K562 (cell line): Measurements from ENCODE around the gene DHX8. TPM values are rescaled to one million over a fixed set of nuclear protein-coding genes. Genes with fewer than 3 reads are reported as not detected.
A peak's percentile ranks its signal among the peaks of the same experiment; 100 is the strongest.

Experiments used
- CCAR2 ChIP-seq: fragments of 200-400 bp; formaldehyde crosslinking; IDR thresholded peaks from 2 replicates; pipeline ENCODE4 v1.6.1; 2017; ENCODE audit warnings: mild to moderate bottlenecking, low read depth, low read length
- DACH1 ChIP-seq: fragments of 450-650 bp; IDR thresholded peaks from 2 replicates; pipeline ENCODE4 v1.6.1; 2018; ENCODE audit not compliant: partially characterized antibody
- EGR1 ChIP-seq: fragments of 450-650 bp; conservative IDR thresholded peaks from 2 replicates; pipeline ENCODE4 v1.6.1; 2017; ENCODE audit warnings: mild to moderate bottlenecking
- ESRRB ChIP-seq: fragments of 250-450 bp; sonication (Bioruptor Pico); IDR thresholded peaks from 2 replicates; pipeline ENCODE4 v1.5.0; 2020; ENCODE audit warnings: mild to moderate bottlenecking, moderate library complexity, borderline replicate concordance
- FOXM1 ChIP-seq, 2 experiments: fragments of 450-650 bp in 1 of 2; sonication (generic) in 1 of 2; formaldehyde crosslinking in 1 of 2; IDR thresholded peaks; 2 replicates each; pipeline versions ENCODE4 v1.6.1 to v1.9.0; 2017 to 2022; ENCODE audit warnings: low read depth in 2 of 2, mild to moderate bottlenecking in 2 of 2, missing genetic modification reagents in 1 of 2, moderate library complexity in 1 of 2
- HLTF ChIP-seq: fragments of 450-650 bp; IDR thresholded peaks from 2 replicates; pipeline ENCODE4 v1.6.1; 2016
- ILK ChIP-seq: fragments of 450-650 bp; IDR thresholded peaks from 2 replicates; pipeline ENCODE4 v1.6.1; 2016; ENCODE audit warnings: missing genetic modification characterization, low read depth, mild to moderate bottlenecking, missing compliant biosample characterization, moderate library complexity, borderline replicate concordance
- NCOA4 ChIP-seq: fragments of 450-650 bp; IDR thresholded peaks from 2 replicates; pipeline ENCODE4 v1.6.1; 2018; ENCODE audit warnings: mild to moderate bottlenecking; ENCODE audit not compliant: partially characterized antibody
- TEAD4 ChIP-seq, 2 experiments: sonication (generic) in 1 of 2; formaldehyde crosslinking in 1 of 2; IDR thresholded peaks; 2 replicates each; pipeline versions ENCODE4 v1.6.1 to v1.8.0; 2012 to 2022; ENCODE audit warnings: borderline replicate concordance in 1 of 2, inconsistent platforms in 1 of 2, low read length in 1 of 2, mild to moderate bottlenecking in 1 of 2, missing genetic modification reagents in 1 of 2
- ZNF165 ChIP-seq: fragments of 250-450 bp; sonication (Bioruptor Pico); IDR thresholded peaks from 2 replicates; pipeline ENCODE4 v1.4.0; 2020; ENCODE audit warnings: borderline replicate concordance
- ZNF699 ChIP-seq: fragments of 250-450 bp; sonication (Bioruptor Pico); IDR thresholded peaks from 2 replicates; pipeline ENCODE4 v1.8.0; 2021; ENCODE audit warnings: mild to moderate bottlenecking, moderate library complexity; ENCODE audit not compliant: insufficient replicate concordance
- polyA plus RNA-seq, 8 experiments: library from polyadenylated mRNA; depleted of rRNA in 4 of 8; stranded (reverse) in 5 of 8; unstranded in 3 of 8; fragments of >200 nt; fragmentation: Nextera tagmentation in 2 of 8; fragmentation: Illumina TruSeq in 1 of 8; extraction: Ambion mirVana in 2 of 8; extraction: Trizol in 1 of 8; gene quantifications; 2 replicates each; pipeline versions ENCODE4 v1.2.1 to v1.2.3, GENCODE V29; 2011 to 2014; ENCODE audit warnings: inconsistent platforms in 1 of 8, missing spikeins in 1 of 8
- total RNA-seq, 7 experiments: library from RNA; depleted of rRNA in 6 of 7; stranded (reverse); fragments of >200 nt in 6 of 7; fragmentation: Illumina TruSeq in 2 of 7; extraction: Trizol in 2 of 7; gene quantifications; 2 replicates each; pipeline versions ENCODE4 v1.2.1 to v1.2.3, GENCODE V29; 2011 to 2021; ENCODE audit warnings: low replicate concordance in 1 of 7
- TF ChIP-seq, protein P1 (sequence below): sonication (generic); formaldehyde crosslinking; IDR thresholded peaks from 2 replicates; pipeline ENCODE4 v1.4.0; 2020; ENCODE audit warnings: mild to moderate bottlenecking, missing genetic modification reagents
- TF ChIP-seq, protein P2 (sequence below), 2 experiments: fragments of 450-650 bp; conservative IDR thresholded peaks; 2 replicates each; pipeline ENCODE4 v1.6.1; 2017; ENCODE audit warnings: mild to moderate bottlenecking in 2 of 2, moderate library complexity in 2 of 2
- TF ChIP-seq, protein P3 (sequence below), 2 experiments: fragments of 450-650 bp; formaldehyde crosslinking in 1 of 2; IDR thresholded peaks; 2 replicates each; pipeline versions ENCODE4 v1.4.0 to v1.6.1; 2014 to 2020; ENCODE audit warnings: mild to moderate bottlenecking in 2 of 2, borderline replicate concordance in 1 of 2, low read depth in 1 of 2

The DHX8 gene
- total and polyA plus RNA-seq, 9 of the 15 experiments (the other 6 are each of a cell fraction or from before 2014, with no cell fraction given): 16.7 to 42.5 (median 25.6) TPM

DNA sequence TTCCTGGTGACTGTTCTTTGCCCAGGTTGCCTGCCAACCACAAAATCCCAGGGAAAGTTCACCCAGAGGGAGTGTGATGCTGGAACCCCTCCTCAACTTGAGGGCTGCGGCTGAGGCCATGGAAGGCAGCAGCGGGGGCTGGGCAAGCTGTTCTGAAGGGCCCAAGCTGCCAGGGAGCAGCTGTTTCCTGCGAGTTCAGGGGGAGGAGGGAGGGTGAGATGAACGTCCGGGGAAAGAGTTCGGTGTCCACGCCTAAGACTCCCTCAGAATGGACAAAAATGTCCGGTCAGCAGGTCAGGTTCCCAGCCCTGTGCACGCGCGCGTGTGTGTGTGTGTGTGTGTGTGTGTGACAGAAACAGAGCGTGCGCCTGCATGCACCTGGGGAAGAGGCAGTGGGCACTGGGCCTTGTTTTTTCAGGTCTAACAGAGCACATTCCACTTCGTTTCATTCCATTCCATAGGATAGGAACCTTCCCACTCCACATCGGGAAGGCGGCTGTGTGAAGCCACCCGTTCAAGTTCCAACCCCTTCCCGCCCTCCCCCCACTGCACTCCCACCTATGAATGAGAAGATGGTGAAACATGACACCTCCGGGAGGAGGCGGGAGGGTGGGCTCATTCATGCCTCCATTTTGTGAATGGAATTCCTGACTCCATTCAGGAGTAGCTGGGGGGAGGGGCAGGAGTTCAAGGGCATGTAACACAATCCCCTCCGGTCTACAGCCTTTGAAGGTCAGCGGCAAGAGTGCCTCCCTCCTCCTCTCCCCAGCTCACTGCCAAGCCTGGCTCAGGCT, 46.7 kb downstream of the DHX8 start (continued):
- TF ChIP-seq, protein P1, sequence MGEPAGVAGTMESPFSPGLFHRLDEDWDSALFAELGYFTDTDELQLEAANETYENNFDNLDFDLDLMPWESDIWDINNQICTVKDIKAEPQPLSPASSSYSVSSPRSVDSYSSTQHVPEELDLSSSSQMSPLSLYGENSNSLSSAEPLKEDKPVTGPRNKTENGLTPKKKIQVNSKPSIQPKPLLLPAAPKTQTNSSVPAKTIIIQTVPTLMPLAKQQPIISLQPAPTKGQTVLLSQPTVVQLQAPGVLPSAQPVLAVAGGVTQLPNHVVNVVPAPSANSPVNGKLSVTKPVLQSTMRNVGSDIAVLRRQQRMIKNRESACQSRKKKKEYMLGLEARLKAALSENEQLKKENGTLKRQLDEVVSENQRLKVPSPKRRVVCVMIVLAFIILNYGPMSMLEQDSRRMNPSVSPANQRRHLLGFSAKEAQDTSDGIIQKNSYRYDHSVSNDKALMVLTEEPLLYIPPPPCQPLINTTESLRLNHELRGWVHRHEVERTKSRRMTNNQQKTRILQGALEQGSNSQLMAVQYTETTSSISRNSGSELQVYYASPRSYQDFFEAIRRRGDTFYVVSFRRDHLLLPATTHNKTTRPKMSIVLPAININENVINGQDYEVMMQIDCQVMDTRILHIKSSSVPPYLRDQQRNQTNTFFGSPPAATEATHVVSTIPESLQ (CRISPR knock-in tag): peak; percentile 53; the same call in 1 of the 2 replicates
- peak; percentile 84 for TF ChIP-seq TEAD4 (IDR thresholded peaks at IDR 0.05; ENCODE audit: low read length)
- TF ChIP-seq TEAD4 (CRISPR knock-in tag; IDR thresholded peaks at IDR 0.05; ENCODE audit: borderline replicate concordance): no peak
- TF ChIP-seq, protein P2, sequence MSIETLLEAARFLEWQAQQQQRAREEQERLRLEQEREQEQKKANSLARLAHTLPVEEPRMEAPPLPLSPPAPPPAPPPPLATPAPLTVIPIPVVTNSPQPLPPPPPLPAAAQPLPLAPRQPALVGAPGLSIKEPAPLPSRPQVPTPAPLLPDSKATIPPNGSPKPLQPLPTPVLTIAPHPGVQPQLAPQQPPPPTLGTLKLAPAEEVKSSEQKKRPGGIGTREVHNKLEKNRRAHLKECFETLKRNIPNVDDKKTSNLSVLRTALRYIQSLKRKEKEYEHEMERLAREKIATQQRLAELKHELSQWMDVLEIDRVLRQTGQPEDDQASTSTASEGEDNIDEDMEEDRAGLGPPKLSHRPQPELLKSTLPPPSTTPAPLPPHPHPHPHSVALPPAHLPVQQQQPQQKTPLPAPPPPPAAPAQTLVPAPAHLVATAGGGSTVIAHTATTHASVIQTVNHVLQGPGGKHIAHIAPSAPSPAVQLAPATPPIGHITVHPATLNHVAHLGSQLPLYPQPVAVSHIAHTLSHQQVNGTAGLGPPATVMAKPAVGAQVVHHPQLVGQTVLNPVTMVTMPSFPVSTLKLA (conservative IDR thresholded peaks at IDR 0.05): peak; percentile 18 to 54; a peak in 2 of 4 replicates
- no peak for TF ChIP-seq NCOA4
- no peak for TF ChIP-seq ZNF699 (CRISPR knock-in tag)
- no peak for TF ChIP-seq CCAR2
- no peak for TF ChIP-seq ILK (tag)
- TF ChIP-seq ESRRB (CRISPR knock-in tag): no peak
- TF ChIP-seq DACH1: peak; percentile 71
- TF ChIP-seq EGR1: peak; percentile 39
- no peak for TF ChIP-seq FOXM1 (IDR thresholded peaks at IDR 0.05; ENCODE audit: low read depth)
- no peak for TF ChIP-seq FOXM1 (CRISPR knock-in tag; IDR thresholded peaks at IDR 0.05; ENCODE audit: low read depth)
- TF ChIP-seq, protein P3, sequence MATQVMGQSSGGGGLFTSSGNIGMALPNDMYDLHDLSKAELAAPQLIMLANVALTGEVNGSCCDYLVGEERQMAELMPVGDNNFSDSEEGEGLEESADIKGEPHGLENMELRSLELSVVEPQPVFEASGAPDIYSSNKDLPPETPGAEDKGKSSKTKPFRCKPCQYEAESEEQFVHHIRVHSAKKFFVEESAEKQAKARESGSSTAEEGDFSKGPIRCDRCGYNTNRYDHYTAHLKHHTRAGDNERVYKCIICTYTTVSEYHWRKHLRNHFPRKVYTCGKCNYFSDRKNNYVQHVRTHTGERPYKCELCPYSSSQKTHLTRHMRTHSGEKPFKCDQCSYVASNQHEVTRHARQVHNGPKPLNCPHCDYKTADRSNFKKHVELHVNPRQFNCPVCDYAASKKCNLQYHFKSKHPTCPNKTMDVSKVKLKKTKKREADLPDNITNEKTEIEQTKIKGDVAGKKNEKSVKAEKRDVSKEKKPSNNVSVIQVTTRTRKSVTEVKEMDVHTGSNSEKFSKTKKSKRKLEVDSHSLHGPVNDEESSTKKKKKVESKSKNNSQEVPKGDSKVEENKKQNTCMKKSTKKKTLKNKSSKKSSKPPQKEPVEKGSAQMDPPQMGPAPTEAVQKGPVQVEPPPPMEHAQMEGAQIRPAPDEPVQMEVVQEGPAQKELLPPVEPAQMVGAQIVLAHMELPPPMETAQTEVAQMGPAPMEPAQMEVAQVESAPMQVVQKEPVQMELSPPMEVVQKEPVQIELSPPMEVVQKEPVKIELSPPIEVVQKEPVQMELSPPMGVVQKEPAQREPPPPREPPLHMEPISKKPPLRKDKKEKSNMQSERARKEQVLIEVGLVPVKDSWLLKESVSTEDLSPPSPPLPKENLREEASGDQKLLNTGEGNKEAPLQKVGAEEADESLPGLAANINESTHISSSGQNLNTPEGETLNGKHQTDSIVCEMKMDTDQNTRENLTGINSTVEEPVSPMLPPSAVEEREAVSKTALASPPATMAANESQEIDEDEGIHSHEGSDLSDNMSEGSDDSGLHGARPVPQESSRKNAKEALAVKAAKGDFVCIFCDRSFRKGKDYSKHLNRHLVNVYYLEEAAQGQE (IDR thresholded peaks at IDR 0.05; ENCODE audit: borderline replicate concordance): no peak
- TF ChIP-seq, protein P3 (CRISPR knock-in tag; IDR thresholded peaks at IDR 0.05; ENCODE audit: low read depth): no peak
- TF ChIP-seq ZNF165 (CRISPR knock-in tag): no peak
- peak; percentile 62; the same call in 1 of the 2 replicates for TF ChIP-seq HLTF
